Lower leg skin (tissue), 3 donors: ENCODE data around the gene FOXK1.

Experiments
- POLR2A ChIP-seq, 2 donors: fragments of 450-650 bp; IDR thresholded peaks; one replicate each; pipeline ENCODE4 v1.6.1; 2016 to 2017; ENCODE audit warnings: antibody characterized with exemption in 2 of 2, mild to moderate bottlenecking in 1 of 2, moderate library complexity in 1 of 2
- TF ChIP-seq, protein P1 (sequence below), 3 donors: fragments of 450-650 bp; IDR thresholded peaks; one replicate each; pipeline ENCODE4 v1.5.1; 2016; ENCODE audit warnings: antibody characterized with exemption in 3 of 3, mild to moderate bottlenecking in 3 of 3, moderate library complexity in 2 of 3

DNA sequence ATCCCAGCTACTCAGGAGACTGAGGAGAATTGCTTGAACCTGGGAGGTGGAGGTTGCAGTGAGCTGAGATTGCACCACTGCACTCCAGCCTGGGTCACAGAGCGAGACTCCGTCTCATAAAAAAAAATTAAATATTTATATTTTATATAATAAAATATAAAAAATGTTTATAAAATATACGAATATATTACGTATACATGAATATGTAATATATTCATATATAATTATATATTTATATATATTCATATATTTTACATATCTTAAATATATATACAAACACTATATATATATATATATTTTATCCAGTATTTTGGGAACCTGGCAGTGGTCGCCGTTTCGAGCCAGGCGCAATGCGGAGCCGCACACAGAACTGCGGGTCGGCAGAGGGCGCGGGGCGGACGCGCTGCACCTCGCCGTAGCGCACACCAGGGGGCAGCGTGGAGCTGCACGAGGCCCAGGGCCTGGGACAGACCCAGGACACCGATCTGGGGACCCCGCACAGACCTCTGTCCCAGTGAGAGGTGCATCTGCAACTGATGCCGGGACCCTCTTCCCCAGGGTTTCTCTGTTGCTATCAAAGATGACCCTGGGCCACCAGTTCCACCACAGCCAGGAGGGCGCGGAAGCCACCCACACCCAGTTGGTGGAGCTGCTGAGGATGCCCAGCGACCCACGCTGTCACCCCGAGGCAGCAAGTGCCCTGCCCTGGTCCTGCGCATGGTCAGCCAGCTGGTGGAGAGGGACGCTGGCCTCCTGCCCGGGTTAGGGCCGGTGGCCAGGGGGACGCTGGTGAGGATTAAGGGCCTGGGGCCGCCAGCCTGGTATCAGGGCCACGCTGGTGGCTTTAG is 116.0 kb downstream of the FOXK1 start:
- TF ChIP-seq, protein P1, sequence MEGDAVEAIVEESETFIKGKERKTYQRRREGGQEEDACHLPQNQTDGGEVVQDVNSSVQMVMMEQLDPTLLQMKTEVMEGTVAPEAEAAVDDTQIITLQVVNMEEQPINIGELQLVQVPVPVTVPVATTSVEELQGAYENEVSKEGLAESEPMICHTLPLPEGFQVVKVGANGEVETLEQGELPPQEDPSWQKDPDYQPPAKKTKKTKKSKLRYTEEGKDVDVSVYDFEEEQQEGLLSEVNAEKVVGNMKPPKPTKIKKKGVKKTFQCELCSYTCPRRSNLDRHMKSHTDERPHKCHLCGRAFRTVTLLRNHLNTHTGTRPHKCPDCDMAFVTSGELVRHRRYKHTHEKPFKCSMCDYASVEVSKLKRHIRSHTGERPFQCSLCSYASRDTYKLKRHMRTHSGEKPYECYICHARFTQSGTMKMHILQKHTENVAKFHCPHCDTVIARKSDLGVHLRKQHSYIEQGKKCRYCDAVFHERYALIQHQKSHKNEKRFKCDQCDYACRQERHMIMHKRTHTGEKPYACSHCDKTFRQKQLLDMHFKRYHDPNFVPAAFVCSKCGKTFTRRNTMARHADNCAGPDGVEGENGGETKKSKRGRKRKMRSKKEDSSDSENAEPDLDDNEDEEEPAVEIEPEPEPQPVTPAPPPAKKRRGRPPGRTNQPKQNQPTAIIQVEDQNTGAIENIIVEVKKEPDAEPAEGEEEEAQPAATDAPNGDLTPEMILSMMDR (IDR thresholded peaks at IDR 0.05) = peak in 1 of 3 donors; percentile 17
- TF ChIP-seq POLR2A (IDR thresholded peaks at IDR 0.05) = no peak
